Measurements from ENCODE around the gene EHF. TPM values are rescaled to one million over a fixed set of nuclear protein-coding genes. Genes with fewer than 3 reads are reported as not detected.
A peak's percentile ranks its signal among the peaks of the same experiment; 100 is the strongest.

Gene EHF
- total and polyA plus RNA-seq, 2 of the 8 experiments (the other 6 are each of a cell fraction or from before 2014, with no cell fraction given) = not detected

DNA sequence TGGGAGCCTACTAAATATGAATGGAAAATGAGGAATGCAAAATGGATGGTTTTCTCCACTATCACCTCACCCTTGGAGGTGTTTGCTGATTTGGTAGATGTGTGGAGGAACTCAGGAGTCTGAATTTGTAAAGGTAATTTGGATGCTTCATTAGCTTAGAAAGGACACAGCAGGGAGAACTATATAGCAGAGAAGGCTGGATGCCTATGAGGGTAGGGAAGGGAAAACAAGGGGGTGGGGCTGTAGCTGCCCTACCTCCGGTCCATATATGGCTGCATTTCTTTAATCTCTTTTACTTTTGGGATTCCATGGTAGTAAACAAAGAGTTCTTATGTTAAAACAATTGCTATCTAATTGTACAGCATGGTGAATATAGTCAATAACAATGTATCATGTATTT, 4.8 kb upstream of the EHF start:
- H4K8ac ChIP-seq (ENCODE audit: extremely low read depth, insufficient read depth, low read length) = no peak overlapping the region
- no peaks in the 10 kb centered on the region for H3K36me3 ChIP-seq (ENCODE audit: control insufficient read depth in 2 of 4, insufficient read depth in 4 of 4, low read length in 3 of 4)
- 0 out of 4 replicates have a peak overlapping the region, but pooled peaks of 1 of the 2 experiments have one; percentile 23 for H3K4me2 ChIP-seq (ENCODE audit: insufficient read depth in 1 of 2, low read depth in 2 of 2, low read length in 2 of 2)
- TF ChIP-seq SRF (IDR thresholded peaks at IDR 0.05; ENCODE audit: low read depth, low read length) (peak; percentile 39; the same call in 1 of the 2 replicates), SUZ12 (IDR thresholded peaks at IDR 0.05; ENCODE audit: low read length) (no peak)
- H4K5ac ChIP-seq (ENCODE audit: insufficient read length, low read depth, low read length) = no peak overlapping the region
- no peaks in the 10 kb centered on the region for H3K79me1 ChIP-seq (ENCODE audit: low read depth, low read length)
- H3K56ac ChIP-seq (replicated peaks; ENCODE audit: insufficient read length, low read depth, low read length) = no peak overlapping the region
- H2BK20ac ChIP-seq (ENCODE audit: low read length) = no peak overlapping the region
- ChIA-PET CTCF (ENCODE audit: partially characterized antibody) (no interaction called here), POLR2A (ENCODE audit: partially characterized antibody) (no interaction called here)
- H2BK12ac ChIP-seq (ENCODE audit: low read depth, low read length) = no peak overlapping the region
- no peak overlapping the region for H3K27ac ChIP-seq (ENCODE audit: low read depth, low read length)
- FAIRE-seq (no peak), DNase-seq (ENCODE audit: low read depth in 1 of 2, low spot score in 2 of 2) (no peak)
- no peaks in the 10 kb centered on the region for H3K79me2 ChIP-seq (ENCODE audit: control insufficient read depth in 1 of 2, insufficient read depth in 2 of 2, low read length in 2 of 2)
- WGBS, 2 experiments (ENCODE audit: extremely low coverage in 1 of 2, insufficient coverage in 1 of 2, insufficient read length in 1 of 2, insufficient replicate concordance in 2 of 2, low coverage in 1 of 2, low lambda C conversion rate in 2 of 2, missing lambda C conversion rate in 1 of 2) = 83% methylated on average over 1 of the region's 1 CpG; no CpG with 5 or more reads in 1 of the 2 experiments
- H3K4ac ChIP-seq (replicated peaks; ENCODE audit: insufficient read length, low read depth, low read length) = no peak overlapping the region
- H4K20me1 ChIP-seq (replicated peaks in 1 of 2; ENCODE audit: control insufficient read depth in 1 of 2, insufficient read depth in 2 of 2, low read length in 2 of 2) = no peaks in the 10 kb centered on the region
- H3K27me3 ChIP-seq (replicated peaks in 1 of 4; ENCODE audit: control insufficient read depth in 3 of 4, extremely low read depth in 1 of 4, insufficient read depth in 3 of 4, low read length in 3 of 4) = no peaks in the 10 kb centered on the region
- no peak overlapping the region for H2BK5ac ChIP-seq (ENCODE audit: low read depth, low read length)
- no peaks in the 10 kb centered on the region; a peak in 2 of 7 replicates for H3K4me1 ChIP-seq (replicated peaks in 1 of 4; ENCODE audit: control insufficient read depth in 3 of 4, insufficient read depth in 4 of 4, low read length in 3 of 4)
- H3K4me3 ChIP-seq (ENCODE audit: extremely low read depth in 1 of 4, insufficient read depth in 2 of 4, low read depth in 3 of 4, low read length in 4 of 4) = no peak overlapping the region
- H3K9ac ChIP-seq (replicated peaks in 1 of 4; ENCODE audit: extremely low read depth in 1 of 4, low read depth in 3 of 4, low read length in 3 of 4) = no peak overlapping the region
- H3K14ac ChIP-seq (ENCODE audit: insufficient read length) = no peak overlapping the region
- H2AFZ ChIP-seq (ENCODE audit: low read length) = no peak overlapping the region
- no peak overlapping the region for H2AK5ac ChIP-seq (ENCODE audit: low read depth, low read length)
- no peak overlapping the region for H2BK120ac ChIP-seq (replicated peaks; ENCODE audit: low read depth, low read length)
- H3K9me3 ChIP-seq (ENCODE audit: insufficient read depth in 2 of 2, low read depth in 1 of 2, low read length in 1 of 2) = no peaks in the 10 kb centered on the region
- H4K91ac ChIP-seq (replicated peaks; ENCODE audit: insufficient read length, low read length) = no peak overlapping the region
- H3K23me2 ChIP-seq (ENCODE audit: low read depth, low read length) = no peaks in the 10 kb centered on the region
- no peak overlapping the region for H3K23ac ChIP-seq (ENCODE audit: insufficient read length)
- H2BK15ac ChIP-seq (ENCODE audit: low read length) = no peak overlapping the region
- no peak overlapping the region for H3K18ac ChIP-seq (ENCODE audit: extremely low read depth, low read length)
